Spleen (tissue), 7 donors: ENCODE results near the gene TRIM13.

Source experiments
- POLR2A ChIP-seq, 3 donors: fragments of 450-650 bp; IDR thresholded peaks; one replicate each; pipeline ENCODE4 v1.5.1; 2017; ENCODE audit warnings: antibody characterized with exemption in 3 of 3, mild to moderate bottlenecking in 1 of 3
- POLR2AphosphoS5 ChIP-seq, 3 donors: sonication (generic); formaldehyde crosslinking; IDR thresholded peaks; one replicate each; pipeline ENCODE4 v1.5.1; 2017; ENCODE audit warnings: antibody characterized with exemption in 3 of 3
- TF ChIP-seq, protein P1 (sequence below), 11 experiments: fragments of 200-600 bp in 7 of 11; fragments of 450-650 bp in 4 of 11; sonication (generic) in 4 of 11; IDR thresholded peaks in 8 of 11; conservative IDR thresholded peaks in 3 of 11; 1 replicate in 7 of 11; 2 replicates in 4 of 11; pipeline versions ENCODE4 v1.4.0 to v1.8.0; 2016 to 2021; ENCODE audit warnings: antibody characterized with exemption in 11 of 11, inconsistent platforms in 4 of 11, mild to moderate bottlenecking in 1 of 11
- donor health status: DM: no; HTN: no; CAD: no; lungs with moderate emphysema.
- donor health status: DM: no; HTN: no; CAD: no.
- donor health status: DM: no; HTN: no; CAD: no.

DNA sequence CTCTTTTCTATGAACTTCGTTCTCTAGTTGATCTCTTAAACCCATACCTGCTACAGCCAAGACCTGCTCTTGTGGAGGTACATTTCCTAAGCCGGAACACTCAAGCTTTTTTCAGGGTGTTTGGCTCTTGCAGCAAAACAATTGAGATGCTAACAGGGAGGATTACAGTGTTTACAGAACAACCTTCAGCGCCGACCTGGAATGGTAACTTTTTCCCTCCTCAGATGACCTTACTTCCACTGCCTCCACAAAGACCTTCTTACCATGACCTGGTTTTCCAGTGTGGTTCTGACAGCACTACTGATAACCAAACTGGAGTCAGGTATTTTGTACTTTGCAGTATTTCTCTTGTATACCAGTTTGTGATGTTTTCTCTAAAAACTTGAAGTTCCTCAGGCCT, 18.9 kb downstream of the TRIM13 start:
- TF ChIP-seq POLR2A (IDR thresholded peaks at IDR 0.05) (no peak), POLR2AphosphoS5 (IDR thresholded peaks at IDR 0.05) (no peak)
- TF ChIP-seq, protein P1, sequence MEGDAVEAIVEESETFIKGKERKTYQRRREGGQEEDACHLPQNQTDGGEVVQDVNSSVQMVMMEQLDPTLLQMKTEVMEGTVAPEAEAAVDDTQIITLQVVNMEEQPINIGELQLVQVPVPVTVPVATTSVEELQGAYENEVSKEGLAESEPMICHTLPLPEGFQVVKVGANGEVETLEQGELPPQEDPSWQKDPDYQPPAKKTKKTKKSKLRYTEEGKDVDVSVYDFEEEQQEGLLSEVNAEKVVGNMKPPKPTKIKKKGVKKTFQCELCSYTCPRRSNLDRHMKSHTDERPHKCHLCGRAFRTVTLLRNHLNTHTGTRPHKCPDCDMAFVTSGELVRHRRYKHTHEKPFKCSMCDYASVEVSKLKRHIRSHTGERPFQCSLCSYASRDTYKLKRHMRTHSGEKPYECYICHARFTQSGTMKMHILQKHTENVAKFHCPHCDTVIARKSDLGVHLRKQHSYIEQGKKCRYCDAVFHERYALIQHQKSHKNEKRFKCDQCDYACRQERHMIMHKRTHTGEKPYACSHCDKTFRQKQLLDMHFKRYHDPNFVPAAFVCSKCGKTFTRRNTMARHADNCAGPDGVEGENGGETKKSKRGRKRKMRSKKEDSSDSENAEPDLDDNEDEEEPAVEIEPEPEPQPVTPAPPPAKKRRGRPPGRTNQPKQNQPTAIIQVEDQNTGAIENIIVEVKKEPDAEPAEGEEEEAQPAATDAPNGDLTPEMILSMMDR (IDR thresholded peaks at IDR 0.05 in 8 of 11, conservative IDR thresholded peaks at IDR 0.05 in 3 of 11): no peak
